HG03571 (cell line): ENCODE data around the gene PACSIN1.

ENCODE experiments used
- ATAC-seq: cut with Tn5 transposase; IDR thresholded peaks from one replicate; pipeline ENCODE4 v1.9.1; 2021; ENCODE audit not compliant: unreplicated experiment

PACSIN1 gene

DNA sequence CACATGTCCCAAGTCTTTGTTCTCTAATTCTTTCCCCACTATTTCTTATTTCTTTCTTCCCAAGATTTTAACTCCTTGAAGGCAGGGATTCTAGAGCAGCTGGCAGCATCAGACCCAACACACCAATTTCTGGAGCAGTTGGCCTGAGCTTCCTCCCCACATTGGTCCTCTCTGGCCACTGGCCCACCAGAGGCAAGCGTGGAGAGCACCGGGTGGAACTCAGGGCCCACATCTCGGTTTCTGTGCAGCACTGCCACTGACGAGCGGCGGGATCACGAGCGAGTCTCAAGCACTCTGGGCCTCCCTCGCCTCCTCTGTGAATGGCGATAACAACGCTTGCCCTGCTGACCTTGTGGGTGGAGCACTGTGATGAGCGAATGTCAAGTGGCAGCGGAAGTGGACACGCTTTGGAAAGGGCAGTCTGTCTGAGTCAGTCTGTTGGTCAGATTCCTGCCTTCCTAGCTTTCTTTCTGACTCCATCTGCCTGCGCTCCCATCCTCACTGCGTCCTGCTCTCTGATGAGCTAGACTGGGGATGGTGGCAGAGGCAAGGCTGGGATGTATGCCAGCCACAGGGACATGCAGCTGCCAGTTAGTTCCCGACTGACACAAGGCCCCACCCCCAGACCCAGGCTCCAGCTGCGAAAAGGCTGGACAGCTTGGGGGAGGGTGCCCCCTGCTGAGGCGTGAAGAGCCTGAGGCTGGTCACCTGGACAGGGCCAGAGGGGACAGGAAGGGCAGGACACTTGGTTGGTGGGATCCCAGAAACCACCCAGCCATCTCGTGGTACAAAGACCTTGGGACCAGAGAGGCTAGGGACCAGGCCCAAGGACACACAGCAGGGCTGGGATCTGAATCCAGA is 94.7 kb downstream of the PACSIN1 start:
- no peak for ATAC-seq

DNA sequence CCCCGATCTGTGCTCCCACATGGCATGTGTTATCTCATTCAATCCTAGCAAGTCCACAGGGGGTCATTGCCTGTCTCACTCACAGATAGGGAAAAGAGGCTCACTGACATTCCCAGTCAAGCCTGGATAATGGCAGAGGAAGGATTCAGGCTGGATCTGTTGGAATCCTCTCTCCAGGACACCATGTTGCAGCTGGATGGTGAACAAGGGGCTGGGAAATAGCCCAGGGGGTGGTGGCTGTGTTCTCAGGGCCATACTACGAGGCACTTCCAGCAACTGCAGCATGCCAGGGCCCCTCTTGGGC is 95.3 kb downstream of the PACSIN1 start:
- ATAC-seq, result no peak

DNA sequence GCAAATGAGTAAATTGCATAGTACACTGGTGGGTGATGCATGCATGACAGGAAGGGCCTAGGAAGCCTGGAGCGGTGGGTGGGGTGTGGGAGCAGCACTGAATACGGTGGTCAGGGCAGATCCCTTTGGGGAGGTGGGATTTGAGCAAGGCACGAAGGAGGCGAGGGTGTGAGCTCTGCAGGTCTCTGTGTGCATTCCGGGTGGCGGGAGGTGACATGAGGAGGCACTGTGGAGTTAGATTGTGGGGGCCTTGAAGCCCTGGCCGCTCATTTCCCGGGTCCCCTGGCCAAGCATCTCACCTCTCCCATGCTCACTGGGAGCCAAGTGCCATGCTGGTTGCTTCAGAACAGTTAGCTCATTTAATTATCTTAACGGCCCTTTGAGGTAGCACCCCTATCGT is 96.5 kb downstream of the PACSIN1 start:
- ATAC-seq, result no peak

DNA sequence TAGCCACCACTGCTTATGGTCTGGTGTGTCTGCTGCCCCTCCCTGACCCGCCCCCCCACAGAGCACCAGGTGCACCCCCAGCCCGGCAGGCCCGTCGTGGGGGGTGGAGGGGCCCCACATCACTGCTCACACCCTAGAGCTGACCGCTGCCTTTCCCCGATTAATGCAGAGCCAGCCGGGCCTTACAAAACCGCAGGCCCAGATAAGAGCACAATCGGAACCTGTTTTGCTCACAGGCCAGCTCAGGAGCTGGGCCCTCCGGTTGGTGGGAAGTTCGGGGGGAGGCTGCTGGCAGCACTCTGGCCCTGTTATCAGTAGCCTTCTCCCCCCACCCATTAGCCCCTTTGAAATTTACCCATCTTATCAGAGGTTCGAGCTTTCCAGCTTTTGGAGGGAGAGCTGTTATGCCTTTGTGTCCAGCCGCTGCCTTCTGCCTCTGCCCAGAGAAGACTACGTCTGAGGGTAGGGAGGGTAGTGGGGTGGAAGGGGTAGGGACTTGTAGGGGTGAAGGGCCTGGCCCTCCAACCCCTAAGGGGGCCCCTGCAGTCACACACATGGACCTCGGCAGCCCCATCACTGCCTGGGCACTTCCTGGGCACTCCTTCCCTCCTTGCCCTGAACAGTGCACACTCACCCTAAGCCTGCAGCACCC is 97.1 kb downstream of the PACSIN1 start:
- ATAC-seq, result no peak

DNA sequence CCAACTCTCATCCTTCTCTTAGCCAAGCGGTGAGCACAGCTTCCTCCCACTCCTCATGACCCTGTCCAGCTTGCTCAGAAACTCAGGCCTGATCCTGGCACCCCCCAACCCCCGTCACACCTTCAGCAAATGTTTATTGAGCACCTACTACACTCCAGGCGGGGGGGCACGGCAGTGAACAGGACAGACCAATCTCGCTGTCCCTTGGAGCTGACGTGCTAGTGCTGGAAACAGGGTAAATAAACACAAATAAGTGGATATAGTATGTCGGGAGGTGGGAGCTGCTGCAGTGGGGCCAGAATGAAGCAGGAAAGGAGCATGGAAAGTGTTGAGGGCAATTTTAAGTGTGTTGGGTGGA is 97.6 kb downstream of the PACSIN1 start:
- no peak for ATAC-seq

DNA sequence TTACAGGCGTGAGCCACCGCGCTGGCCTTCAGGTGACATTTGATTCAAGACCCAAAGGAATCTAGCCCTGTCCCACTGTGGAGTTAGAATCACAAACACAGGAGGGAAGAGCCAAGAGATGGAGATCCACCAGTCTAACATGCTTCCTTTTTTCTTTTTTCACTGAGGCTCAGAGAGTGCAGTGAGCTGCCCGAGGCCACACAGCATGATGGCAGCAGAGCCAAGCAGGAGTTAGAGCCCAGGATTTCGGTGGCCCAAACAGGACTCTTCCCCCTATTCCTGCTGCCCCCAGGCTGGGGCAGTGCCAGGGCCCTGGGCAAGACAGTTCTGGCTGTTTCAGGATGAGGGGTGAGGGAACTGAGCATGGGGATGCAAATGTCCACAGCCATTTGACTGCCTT is 98.3 kb downstream of the PACSIN1 start:
- no peak for ATAC-seq

DNA sequence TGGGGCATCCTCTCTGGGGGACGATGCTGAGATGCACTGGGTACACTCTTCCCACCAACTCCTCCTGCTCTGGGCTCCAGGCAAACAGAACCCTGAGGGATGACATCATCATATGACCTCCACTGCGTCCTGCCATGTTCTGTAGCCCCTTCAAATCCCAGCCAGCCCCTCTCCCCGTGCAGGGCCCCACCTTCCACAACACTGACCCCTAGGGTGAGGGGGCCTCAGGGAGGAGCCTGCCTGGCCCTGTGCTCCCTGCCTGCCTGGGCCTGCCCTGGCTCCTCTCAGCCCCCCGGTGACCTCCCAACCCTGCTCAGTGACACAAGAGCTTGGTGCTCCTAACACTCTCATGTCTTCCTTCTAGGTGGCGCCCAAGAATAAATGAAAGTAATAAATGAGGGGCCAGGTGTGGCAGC is 99.9 kb downstream of the PACSIN1 start:
- no peak for ATAC-seq

DNA sequence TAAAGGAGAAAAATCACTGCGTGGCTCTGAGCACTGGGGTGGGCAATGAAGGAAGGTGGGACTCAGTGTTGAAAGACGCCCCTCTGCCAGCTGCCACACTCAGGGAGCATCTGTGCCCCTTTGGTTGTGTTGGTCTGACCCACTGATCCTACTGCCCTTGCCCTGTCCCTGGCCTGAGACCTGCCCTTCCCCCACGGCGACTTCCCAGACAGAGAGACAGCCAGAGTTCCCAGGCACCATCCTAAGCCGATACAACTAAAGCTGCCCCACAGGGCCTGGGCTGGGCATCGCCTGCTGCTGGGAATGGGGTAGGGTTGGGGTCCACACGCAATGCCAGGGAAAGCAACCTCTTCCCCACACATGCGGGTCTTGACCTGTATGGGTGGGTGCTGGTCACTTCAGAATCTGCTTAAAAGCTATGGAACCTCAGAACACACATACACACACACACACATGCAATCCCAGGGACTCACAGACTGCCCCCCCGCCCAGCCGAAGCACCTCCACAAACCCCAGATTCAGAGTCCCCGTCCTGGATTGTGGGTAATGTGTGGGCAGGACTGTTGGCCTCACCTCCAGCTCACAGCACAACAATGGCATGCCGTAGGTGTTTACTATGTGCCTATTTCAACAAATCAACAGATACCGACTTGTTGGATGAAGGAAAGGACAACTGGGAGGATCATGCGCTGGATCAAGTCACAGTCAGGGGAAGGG is 101.1 kb downstream of the PACSIN1 start:
- ATAC-seq, result no peak

DNA sequence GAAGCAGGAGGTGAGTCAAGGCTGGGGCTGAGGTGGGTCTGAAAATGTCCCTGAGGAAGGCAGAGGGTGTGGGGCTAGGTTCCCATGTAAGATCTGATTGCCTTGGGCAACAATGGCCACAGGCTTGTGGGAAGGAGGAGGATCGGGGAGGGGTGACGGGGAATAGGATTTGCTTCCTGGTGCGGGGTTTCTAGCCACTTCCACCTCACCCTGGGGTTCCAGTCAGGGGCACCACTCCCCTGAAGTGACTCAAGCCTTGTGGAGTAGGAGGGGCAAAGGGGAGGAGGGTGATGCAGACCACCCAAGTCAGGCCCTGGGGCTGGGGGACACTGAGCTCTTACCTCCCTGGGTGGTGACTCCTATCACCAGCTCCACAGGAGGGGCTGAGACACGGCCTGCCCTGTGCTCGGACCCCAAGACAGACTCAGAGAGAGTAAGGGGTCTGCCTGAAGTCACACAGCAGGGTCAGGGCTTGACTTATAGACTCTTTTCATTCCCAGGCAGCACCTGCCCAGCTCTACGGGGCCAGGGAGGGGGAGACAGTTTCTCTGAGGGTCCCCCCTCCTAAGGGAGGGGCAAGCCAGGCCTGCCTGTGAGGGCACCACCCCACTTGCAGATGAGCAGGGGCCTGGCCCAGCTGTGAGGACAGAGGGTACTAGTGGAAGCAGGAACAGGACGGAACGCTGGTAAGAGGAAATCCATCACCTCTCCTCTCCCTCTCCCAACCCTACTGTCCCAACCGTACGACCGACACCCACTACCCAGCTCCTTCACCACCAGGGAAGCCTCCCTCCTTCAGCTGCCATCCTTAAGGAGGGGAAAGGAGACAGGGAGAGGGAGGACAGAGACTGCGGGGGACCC is 102.7 kb downstream of the PACSIN1 start:
- ATAC-seq, result no peak

DNA sequence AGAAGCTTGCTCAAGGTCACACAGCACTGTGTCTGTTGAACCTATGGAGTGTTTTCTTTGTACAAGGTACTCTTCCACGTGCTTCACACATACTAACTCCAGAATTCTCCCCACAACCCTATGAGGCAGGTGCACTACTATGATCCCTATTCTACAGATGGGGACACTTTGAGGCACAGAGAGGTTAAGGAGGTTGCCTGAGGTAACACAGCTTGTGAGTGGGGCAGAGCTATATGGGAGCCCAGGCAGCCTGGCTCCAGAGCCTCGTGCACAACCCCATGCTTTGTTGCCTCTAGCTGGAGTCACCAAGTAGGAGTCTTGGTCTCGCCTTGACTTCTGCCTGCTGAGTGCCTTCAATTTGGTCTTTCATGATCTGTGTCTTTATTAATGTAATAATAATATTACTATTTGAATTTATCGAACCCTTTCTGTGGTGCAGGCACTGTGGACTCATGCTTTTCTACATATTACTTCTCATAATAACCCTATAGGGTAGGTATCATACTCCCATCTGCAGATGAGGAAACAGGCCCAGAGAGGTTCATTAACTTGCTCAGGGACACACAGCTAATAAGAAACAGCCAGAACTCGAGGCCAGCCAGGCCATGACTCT is 103.6 kb downstream of the PACSIN1 start:
- ATAC-seq, result no peak

DNA sequence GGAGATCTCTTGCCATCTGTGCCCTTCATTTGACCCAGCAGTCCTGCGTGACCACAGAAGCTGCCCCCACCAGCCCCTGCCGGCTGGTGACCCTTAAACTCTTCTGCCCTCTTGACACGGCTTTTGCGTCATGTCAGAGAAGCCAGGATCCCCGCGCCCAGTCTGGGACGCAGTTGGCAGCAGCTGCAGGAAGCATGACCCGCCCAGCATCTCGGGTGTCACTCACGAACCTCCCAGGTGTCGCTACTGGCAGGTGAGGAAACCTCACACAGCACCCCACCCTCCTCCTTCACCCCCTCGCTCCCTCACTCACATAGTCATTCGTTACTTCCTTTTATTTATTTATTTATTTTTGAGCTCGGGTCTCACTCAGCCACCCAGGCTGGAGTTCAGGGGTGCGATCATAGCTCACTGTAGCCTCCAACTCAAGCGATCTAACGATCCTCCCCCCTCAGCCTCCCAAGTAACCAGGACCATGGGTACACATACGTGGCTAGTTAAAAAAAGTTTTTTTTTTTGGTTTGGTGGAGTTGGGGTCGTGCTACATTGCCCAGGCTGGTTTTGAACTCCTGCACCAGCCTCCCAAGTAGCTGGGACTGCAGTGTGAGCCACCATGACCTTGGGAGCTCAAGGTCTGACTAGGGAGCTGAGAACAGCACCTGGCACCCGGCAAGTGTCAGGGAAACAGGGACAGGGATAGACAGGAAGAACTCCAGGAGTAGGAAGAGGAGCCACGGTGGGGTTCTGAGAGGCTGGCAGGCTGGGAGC is 104.4 kb downstream of the PACSIN1 start:
- ATAC-seq, result no peak

DNA sequence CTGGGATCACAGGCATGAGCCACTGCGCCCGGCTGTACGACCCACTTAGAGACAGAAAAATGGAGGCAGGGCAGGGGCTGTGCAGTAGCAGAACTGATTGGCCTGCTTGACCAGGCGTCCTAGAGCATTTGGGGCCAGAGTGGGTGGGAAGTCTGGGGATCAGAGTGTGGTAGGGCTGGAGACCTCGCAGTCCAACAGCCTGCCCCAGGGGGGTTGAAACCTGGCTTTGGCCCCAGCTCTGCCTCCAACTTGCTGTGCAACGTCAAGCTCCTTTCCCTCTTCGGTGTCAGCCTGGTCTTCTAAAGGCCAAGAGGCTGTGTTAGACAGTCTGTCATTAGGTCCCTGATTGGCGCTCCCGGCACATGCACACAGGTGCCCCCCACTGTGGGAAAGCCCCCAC is 105.5 kb downstream of the PACSIN1 start:
- no peak for ATAC-seq

DNA sequence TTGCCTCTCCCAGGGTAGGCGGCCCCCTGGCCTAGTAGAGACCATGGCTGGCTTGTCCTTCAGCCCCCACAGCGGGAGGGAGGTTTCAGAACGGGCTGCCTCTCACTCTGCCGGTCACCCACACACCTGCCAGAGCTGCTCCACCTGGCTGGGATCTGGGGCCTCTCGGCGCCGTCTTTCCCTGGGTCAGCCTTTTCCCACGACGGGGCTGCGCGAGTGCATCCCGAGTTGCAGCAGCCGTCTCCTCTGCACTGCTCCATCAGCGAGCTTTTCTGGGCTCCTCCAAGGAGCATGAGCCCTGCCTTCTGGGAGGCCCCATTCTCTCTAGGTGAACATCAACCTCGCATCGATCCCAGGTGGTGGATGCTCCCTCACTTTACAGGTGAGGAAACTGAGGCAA is 106.1 kb downstream of the PACSIN1 start:
- no peak for ATAC-seq

DNA sequence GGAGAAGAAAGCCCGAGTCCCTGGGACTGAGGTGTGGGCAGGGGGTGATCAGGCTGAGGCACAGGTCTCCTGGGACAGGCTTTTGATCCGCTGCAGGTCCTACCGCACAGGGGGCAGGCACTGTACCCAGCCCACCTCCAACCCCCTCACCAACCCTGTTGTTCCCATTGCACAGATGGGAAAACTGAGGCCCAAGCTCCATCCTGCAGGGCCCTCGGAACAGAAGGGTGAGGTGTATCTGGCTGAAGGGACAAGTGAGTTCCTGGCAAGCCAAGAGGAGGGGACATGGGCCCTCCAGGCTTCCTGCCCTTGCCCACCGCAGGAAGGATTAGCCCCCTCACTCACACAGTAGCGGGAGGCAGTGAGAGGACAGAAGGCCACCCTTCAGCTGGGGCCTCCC is 106.7 kb downstream of the PACSIN1 start:
- ATAC-seq, result no peak

DNA sequence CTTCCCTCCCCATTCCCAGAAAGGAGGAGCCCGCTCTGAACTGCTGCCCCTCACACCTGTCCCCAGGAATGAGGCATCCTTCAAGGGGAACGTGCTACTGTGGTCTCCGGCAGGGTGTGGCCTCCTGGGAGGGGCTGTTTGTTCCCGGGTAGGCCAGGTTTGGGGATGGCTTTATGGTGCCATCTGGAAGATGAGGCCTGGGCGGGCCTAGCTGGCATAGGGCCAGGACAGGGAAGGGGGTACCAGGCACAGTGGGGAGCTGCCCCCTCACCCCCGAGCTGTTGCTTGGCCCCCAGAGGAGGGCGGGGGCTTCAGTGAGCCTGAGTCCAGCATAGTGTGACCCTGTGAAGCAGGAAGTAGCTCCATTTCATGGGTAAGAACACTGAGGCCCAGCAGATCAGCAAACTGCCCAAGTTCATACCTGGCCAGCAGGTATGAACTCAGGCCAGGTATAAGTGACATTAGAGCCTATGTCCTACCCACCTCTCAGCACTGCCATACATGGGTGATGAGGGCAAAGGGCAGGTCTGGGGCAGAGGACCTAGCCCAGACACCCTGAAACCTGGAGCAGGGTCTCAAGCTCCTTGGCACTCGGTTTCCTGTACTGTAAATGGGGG is 107.8 kb downstream of the PACSIN1 start:
- ATAC-seq, result no peak

DNA sequence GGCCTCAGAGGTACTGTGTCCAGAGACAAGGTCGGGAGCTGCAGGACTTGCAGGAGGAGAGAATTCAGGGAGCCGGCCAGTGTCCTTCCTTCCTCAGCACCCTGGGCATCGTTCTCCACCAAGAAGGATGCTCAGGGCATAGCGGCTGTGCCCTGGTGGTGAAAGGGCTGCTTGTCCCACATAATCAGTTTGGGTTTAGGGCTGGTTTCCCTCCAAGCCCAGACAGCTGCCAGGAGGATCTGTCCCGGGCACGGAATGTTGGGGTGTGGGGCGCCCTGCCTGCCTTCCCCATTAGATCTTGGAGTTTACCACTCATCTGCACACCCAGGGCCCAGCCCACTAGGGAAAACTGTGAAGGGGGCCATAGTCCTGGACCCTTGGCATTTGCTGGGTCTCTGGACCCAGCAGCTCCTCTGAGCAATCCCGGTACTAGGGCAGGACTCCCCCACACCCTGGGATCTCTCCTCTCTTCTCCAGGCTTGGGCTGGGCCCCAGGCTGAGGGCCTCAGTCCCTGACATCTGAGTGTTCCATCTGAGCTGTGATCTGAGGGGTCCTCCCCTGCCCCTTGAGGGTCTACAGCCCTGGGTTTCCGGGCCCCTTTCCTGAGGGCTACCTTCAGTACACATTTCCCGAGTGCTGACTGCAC is 108.9 kb downstream of the PACSIN1 start:
- no peak for ATAC-seq

DNA sequence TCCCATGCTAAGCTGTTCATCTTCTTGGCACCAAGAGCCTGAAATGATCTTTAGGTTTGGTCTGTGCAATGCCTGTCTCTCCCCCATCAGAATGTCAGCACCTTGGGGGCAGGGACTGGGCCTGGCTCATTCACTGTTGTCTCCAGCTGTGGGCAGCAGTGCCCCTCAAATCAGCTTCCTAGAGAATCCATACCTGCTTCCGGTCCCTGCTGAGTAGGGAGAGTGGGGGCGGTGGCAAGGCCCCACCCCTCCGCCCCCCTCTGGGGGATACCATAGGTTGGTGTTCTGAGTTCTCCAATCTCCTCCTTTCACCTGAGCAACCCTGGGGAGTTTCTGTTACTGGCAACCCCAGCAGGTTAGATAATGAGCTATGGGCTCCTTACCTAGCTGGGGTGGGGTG is 109.5 kb downstream of the PACSIN1 start:
- ATAC-seq, result no peak

DNA sequence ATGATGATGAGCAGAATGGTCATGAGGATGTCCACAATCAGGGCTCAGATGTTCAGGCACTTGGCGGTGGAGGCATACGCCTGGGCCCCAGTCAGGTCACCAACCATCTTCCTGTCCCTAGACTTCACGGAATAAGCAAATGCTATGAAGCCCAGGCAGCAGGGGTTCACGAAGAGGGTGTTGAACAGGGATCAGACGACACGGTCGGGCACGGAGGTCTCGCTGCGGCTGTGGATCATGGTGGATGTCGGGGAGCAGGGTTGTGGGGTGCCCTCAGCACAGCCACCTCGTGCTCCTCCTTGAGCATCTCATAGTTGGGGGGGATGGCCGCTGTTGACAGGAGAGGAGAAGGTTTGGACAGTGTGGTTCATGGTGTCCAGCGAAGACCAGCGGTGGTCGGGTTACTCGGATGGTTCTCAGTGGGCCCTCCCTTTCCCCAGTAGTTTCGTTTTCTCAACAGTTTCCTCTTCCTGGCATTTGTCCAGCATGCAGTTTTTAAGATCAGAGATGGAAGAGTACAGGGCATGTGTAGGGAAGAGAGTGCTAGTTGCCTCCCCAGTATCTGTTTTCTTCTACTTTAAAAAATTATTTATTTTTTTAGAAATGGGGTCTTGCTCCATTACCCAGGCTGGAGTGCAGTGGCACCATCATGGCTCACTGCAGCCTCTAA is 110.5 kb downstream of the PACSIN1 start:
- no peak for ATAC-seq
